Stimulated activated naive CD8-positive, alpha-beta T cell treated with anti-CD3 and anti-CD28 coated beads, Interleukin-15, Interleukin-2, amounts not matched to agents 100 ng/mL and 50 ng/mL, for 24 hours (primary cell): ENCODE measurements around the gene AHRR.

Source experiments
- H3K27ac Mint-ChIP-seq: one replicate; pipeline ENCODE4 v1.8.0; 2021; ENCODE audit warnings: mild to moderate bottlenecking, mixed read lengths
- H3K27me3 Mint-ChIP-seq: one replicate; pipeline ENCODE4 v1.8.0; 2021; ENCODE audit warnings: mixed read lengths
- H3K36me3 Mint-ChIP-seq: one replicate; pipeline ENCODE4 v1.8.0; 2021; ENCODE audit warnings: low read depth, mixed read lengths
- H3K4me1 Mint-ChIP-seq: one replicate; pipeline ENCODE4 v1.8.0; 2021; ENCODE audit warnings: low read depth, mixed read lengths
- H3K4me3 Mint-ChIP-seq: one replicate; pipeline ENCODE4 v1.8.0; 2021; ENCODE audit warnings: mild to moderate bottlenecking, mixed read lengths
- H3K9me3 Mint-ChIP-seq: one replicate; pipeline ENCODE4 v1.8.0; 2021; ENCODE audit warnings: mixed read lengths

The AHRR gene

DNA sequence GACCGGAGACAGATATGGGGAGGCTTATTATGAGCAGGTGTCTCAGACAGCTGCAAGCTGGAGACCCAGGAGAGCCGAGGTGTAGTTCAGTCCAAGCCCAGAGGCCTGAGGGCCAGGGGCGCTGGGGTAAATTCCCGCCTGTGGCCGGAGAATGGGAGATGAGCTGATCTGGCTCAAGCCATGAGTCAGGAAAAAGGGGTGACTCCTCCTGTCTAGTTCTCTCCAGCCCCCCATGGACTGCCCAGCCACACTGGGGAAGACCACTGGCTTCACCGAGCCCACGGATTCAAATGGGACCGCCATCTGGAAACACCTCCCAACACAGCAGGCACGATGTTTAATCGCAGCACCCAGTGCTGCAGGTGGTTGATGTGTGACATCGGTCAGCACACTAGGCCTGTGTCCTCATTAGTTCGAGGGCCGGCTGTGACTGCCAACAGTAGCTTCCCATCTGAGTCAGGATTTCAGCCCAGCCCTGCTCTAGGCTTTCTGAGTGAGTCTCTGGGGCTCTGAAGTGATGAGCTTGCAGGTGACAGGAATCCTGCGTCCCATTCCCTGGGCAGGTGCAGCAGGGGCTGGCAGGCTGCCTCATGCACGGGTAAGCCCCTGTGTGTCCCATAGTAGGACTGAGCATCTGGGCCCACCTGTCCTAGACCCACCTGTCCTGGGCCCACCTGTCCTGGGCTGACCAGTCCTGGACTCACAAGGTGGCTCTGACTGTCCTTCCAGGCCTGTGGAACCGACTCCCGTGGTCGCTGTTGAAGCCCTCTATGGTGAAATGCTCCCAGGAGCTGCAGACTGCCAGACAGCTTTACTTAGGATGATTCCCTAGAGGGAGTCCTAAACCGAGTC, 49.7 kb downstream of the AHRR start:
- peaks cover 26% of the 10 kb centered on the region for H3K36me3 Mint-ChIP-seq
- H3K27ac Mint-ChIP-seq, result peak overlapping the region; percentile 75
- peaks cover 73% of the 10 kb centered on the region for H3K4me1 Mint-ChIP-seq
- H3K4me3 Mint-ChIP-seq, result peak overlapping the region; percentile 45
- H3K27me3 Mint-ChIP-seq, result no peaks in the 10 kb centered on the region
- peaks cover 4% of the 10 kb centered on the region for H3K9me3 Mint-ChIP-seq

- Mint-ChIP-seq H3K4me1 (peaks cover 79% of the 10 kb centered on the region), H3K27me3 (no peaks in the 10 kb centered on the region), H3K27ac (peak overlapping the region; percentile 75), H3K9me3 (no peaks in the 10 kb centered on the region), H3K4me3 (peak overlapping the region; percentile 45), H3K36me3 (peaks cover 22% of the 10 kb centered on the region)
Measured at GRCh38 chr5:371811-372555, 50.5 kb downstream of the AHRR start.

GRCh38 chr5:372556-372995, 51.1 kb downstream of the AHRR start:
- peak overlapping the region; percentile 33 for H3K4me3 Mint-ChIP-seq
- H3K27ac Mint-ChIP-seq, result peak overlapping the region; percentile 70
- H3K27me3 Mint-ChIP-seq, result no peaks in the 10 kb centered on the region
- peaks cover 21% of the 10 kb centered on the region for H3K36me3 Mint-ChIP-seq
- peaks cover 82% of the 10 kb centered on the region for H3K4me1 Mint-ChIP-seq
- H3K9me3 Mint-ChIP-seq, result no peaks in the 10 kb centered on the region

DNA sequence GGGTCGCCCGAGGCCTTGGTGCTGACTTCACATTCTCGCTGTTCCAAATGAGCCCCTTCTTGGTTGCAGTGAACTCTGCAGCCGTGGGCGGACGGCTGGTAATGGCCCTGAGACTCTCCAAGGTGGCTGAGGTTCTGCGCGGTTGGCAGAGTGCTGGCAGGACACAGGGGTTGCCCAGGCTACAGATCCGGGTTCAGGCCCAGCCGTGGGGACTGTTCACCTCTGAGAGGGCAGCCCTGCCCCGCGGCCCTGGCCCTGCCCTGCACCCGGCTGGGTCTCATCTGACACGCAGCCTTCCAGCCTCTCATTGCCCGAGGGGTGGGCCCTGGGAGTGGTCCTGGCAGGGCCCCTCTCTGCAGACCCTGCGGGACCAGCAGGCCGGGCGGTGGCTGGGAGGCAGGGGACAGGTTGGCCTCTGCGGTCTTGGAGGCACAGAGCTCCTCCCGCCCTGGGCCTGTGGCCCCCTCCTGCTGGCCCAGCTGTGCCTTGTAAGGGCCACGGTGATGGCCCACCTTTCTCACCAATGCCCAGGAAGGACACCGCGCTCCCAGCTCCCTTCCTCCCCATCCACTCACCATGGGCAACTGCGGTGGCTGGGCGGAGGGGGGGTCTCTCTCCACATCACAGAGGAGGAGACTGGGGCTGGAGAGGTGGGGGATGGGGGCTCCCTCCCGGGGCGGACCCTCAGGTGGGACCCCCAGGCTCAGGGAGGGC, 51.6 kb downstream of the AHRR start:
- H3K36me3 Mint-ChIP-seq, result peaks cover 21% of the 10 kb centered on the region
- no peaks in the 10 kb centered on the region for H3K9me3 Mint-ChIP-seq
- peak overlapping the region; percentile 33 for H3K4me3 Mint-ChIP-seq
- no peaks in the 10 kb centered on the region for H3K27me3 Mint-ChIP-seq
- peaks cover 84% of the 10 kb centered on the region for H3K4me1 Mint-ChIP-seq
- H3K27ac Mint-ChIP-seq, result peak overlapping the region; percentile 70

DNA sequence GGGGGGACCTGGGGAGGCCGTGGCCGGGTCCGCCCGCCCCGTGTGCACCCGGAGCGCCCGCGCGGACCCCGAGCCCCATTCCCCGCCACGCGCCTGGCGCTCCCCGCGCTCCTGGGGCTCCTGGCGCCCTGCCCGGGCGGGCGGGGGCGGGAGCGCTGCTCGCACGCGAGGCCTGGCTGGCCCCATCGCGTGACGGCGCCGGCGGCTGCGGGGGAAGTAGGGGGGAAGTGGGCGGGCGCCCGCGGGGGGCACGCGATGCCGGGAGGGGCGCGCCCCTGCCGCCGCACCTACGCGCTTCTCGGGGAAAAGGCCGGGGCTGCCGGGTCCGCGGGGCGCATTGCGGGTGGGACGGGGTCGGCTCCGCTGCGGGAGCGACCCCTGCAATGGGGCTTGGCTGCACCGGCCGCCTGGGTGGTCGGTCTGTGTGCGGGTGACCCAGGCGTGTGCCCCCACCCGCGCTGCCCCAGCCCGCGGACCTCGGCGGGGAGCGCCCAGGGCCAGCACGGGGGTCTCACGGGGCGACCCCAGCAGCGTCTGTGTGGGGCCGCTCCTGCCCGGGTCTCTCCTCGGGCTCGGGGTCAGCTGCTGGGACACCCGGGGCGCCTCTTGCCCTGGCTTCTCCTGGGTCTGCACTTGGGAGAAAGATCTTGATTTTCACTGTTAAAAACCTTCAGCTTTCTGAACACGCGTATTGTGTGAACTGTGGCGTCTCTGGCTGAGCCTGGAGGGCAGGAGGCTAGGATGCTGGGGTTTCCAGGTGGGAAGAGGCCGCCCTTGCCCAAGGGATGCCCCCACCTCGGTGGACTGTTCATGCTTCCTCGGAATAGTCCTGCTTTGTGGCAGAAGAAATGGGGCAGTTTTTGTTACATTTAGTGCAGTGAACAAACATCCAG, 52.4 kb downstream of the AHRR start:
- Mint-ChIP-seq H3K36me3 (peaks cover 17% of the 10 kb centered on the region), H3K4me3 (peak overlapping the region; percentile 76), H3K9me3 (no peaks in the 10 kb centered on the region), H3K27me3 (no peaks in the 10 kb centered on the region), H3K27ac (peak overlapping the region; percentile 98), H3K4me1 (peaks cover 84% of the 10 kb centered on the region)

DNA sequence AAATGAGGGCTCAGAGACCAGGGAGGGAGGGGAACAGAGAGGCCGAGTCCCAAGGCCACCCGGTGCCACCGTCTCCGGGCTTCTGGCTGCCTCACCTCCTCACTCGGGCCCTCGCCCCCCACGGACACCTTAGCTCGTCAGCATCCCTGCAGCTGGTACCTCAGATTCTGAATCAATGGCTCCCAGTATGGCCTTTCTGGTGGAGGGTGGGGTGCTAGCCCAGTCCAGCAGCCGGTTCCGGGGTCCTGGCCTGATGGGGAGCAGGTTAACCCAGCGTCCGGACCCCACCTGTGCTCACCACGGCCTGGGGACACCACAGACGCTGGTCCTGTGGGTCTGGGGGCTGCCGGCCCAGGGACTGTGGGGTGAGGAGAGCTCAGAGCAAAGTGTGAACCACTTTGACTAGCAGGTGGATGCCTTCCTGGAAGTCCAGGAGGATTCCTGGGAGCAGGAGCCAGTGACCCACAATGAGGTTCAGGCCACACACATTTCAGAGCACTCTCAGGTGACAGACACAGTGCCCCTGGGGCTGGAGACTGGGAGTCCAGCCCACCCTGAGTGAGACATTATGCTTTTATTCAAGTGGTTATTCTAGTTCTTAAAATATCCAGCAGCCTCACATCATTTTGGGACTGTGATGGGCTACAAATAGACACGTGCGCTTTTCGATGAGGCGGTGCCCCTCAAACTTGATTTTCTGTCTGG, 53.3 kb downstream of the AHRR start:
- H3K36me3 Mint-ChIP-seq, result peaks cover 10% of the 10 kb centered on the region
- peaks cover 84% of the 10 kb centered on the region for H3K4me1 Mint-ChIP-seq
- H3K27me3 Mint-ChIP-seq, result no peaks in the 10 kb centered on the region
- H3K9me3 Mint-ChIP-seq, result no peaks in the 10 kb centered on the region
- peak overlapping the region; percentile 98 for H3K27ac Mint-ChIP-seq
- H3K4me3 Mint-ChIP-seq, result peak overlapping the region; percentile 76

GRCh38 chr5:375336-375920, 53.9 kb downstream of the AHRR start:
- Mint-ChIP-seq H3K4me1 (peaks cover 86% of the 10 kb centered on the region), H3K9me3 (no peaks in the 10 kb centered on the region), H3K27ac (peak overlapping the region; percentile 98), H3K36me3 (peaks cover 10% of the 10 kb centered on the region), H3K27me3 (no peaks in the 10 kb centered on the region), H3K4me3 (no peak overlapping the region)

DNA sequence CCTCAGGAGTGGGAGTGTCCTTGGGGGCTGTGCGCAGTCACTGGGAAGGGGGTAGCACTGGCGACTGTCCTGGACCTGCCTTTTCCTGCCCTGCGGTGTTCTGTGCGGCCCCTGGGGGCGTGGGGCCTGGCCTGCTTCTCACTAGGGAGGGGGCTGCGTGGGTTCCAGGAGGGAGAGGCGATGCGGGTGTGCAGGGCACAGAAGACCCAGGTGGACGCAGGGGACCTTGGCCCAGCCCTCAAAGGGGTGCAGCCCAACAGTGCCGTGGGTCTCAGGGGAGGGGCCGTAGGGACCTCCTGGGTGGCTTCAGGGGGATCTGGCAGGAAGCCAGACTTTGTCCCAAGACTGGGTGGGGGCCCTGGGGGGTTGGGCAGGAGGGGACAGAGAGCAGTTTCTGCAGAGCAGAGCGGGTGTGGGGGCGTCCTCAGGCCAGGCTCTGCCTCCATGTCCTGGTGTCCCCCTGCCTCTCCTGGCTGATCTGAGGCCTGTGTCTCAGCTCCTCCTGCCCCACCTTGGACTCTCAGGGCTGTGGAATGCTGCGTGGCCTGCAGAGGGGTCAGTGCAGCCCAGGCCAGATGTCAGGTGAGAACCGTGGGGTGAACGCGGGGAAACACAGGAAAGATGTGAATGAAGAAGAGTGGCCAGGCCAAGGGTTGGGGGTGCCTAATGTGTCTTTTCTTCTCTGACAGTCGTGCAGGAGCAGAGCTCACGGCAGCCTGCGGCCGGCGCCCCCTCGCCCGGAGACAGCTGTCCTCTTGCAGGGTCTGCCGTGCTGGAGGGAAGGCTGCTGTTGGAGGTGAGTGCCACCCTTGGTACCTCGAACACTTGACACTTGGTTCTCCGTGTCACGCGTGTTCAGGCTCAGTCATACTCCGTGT, 54.6 kb downstream of the AHRR start:
- Mint-ChIP-seq H3K9me3 (no peaks in the 10 kb centered on the region), H3K4me1 (peaks cover 89% of the 10 kb centered on the region), H3K36me3 (peaks cover 15% of the 10 kb centered on the region), H3K27me3 (no peaks in the 10 kb centered on the region), H3K27ac (peak overlapping the region; percentile 89), H3K4me3 (no peak overlapping the region)

DNA sequence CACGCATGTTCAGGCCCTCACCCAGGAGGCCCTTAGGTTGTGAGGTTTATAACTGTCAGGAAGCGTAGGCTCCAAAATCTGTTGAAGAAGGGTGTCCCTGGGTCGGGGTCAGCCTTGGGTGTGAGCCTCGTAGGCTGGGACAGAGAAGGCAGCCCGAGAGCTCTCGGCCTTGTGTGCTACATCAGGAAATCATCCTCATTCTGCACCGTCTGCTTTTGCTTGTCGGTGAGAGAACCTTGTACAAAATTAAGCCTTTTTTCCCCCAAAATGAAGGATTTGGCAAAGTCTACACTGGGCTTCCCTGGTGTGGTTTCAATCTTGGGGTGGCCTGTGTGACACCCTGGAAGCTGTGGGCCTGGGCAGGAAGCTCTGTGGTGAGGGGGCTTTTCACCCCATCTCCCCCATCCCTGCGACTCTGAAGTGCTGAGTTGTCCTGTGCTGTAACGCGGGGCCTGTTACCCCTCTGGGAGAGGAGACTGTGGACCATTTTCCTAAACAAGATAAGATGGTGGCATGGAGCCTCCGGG, 55.3 kb downstream of the AHRR start:
- no peak overlapping the region for H3K4me3 Mint-ChIP-seq

GRCh38 chr5:377326-377981, 55.9 kb downstream of the AHRR start:
- Mint-ChIP-seq H3K27me3 (no peaks in the 10 kb centered on the region), H3K4me3 (peak overlapping the region; percentile 23), H3K9me3 (peaks cover 8% of the 10 kb centered on the region), H3K36me3 (peaks cover 21% of the 10 kb centered on the region), H3K4me1 (peaks cover 88% of the 10 kb centered on the region), H3K27ac (peak overlapping the region; percentile 97)

More for the DNA sequence above, 55.3 kb downstream of the AHRR start:
- Mint-ChIP-seq H3K36me3 (peaks cover 16% of the 10 kb centered on the region), H3K4me1 (peaks cover 88% of the 10 kb centered on the region), H3K27me3 (no peaks in the 10 kb centered on the region), H3K27ac (peak overlapping the region; percentile 89), H3K9me3 (peaks cover 2% of the 10 kb centered on the region)

DNA sequence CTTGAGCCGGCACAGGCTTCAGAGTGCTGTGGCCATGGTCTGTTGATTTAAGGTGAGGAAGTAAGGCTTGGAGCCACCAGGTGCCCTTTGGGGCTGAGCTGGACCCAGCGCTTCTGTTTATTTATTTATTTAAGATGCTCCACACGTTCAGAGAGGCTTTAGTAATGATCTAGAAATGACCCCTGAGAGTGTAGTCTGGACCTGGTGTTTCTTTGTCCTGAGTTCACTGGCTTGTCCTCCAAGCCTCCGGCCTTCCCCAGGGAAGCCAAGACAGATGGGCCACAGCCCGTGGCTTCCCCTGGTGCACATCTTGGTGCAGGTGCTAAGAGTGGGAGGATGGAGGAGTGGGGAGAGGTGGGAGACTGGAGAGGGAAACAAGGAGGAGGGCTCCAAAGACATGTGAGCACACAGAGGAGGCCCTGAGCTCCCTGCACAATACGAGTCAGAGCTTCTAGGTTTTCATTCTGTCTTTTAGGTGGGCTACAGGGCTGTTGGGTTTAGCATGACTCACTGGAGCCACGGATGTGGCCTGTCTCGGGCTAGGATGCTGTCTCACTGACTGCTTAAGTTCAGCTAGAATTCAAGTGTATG, 56.9 kb downstream of the AHRR start:
- peak overlapping the region; percentile 97 for H3K27ac Mint-ChIP-seq
- peak overlapping the region; percentile 66 for H3K4me3 Mint-ChIP-seq
- H3K9me3 Mint-ChIP-seq, result peaks cover 13% of the 10 kb centered on the region
- peaks cover 89% of the 10 kb centered on the region for H3K4me1 Mint-ChIP-seq
- no peaks in the 10 kb centered on the region for H3K27me3 Mint-ChIP-seq
- peaks cover 28% of the 10 kb centered on the region for H3K36me3 Mint-ChIP-seq
